ENCODE data around the gene TBCA. TPM values are rescaled to one million over a fixed set of nuclear protein-coding genes. Genes with fewer than 3 reads are reported as not detected.
A peak's percentile ranks its signal among the peaks of the same experiment; 100 is the strongest.
"Not testable (repeated sequence)": the region's sequence is repeated elsewhere in the genome, so short reads cannot be mapped to it uniquely, and the experiment has no call there.

Gene TBCA
- total RNA-seq, 1 donor from 2014 or later: 129 TPM

DNA sequence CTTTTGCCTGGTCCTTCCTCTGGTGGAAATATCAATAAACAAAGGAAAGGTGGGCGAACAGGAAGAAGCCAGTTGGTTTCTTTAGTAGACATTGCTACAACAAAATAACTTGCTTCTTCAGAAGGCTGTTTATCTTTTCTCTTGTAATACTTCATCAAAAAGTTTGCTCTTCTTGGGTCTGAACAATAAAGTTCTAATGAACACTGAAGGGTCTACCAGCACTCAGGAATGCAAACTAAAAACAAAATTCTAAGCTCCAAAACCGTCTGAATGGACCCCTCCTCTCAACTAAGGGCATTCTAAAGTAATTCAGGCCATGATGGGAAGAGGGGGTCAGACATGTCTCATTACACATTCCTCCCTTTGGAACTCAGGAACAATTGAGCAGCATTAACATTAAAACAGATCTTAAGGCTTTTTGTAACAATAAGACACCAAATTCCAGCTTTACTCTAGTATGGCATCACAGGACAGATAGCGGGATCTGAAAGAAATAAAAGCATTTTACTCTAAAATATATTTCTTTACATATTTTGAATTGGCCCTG is 2.3 kb downstream of the TBCA start:
- no peak for DNase-seq (ENCODE audit: low read depth, low spot score)

DNA sequence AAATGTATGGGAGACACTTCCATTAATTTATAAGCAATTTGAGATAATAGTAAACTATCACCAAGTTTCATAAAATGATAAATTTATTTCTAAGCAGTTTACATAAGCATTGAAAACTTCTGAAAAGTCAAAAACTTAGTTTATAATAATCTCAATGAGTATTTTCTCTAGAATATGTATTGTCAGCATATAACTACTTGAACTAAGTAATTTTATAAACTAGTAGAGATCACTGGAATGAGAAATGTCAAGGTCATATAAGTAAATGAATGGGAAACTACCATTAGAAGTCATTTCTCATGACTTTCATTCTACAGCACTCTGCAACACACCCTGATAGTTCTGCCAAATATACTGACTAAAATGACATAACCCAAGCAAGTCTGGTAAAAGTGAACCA is 3.4 kb downstream of the TBCA start:
- DNase-seq (ENCODE audit: low read depth, low spot score): no peak

DNA sequence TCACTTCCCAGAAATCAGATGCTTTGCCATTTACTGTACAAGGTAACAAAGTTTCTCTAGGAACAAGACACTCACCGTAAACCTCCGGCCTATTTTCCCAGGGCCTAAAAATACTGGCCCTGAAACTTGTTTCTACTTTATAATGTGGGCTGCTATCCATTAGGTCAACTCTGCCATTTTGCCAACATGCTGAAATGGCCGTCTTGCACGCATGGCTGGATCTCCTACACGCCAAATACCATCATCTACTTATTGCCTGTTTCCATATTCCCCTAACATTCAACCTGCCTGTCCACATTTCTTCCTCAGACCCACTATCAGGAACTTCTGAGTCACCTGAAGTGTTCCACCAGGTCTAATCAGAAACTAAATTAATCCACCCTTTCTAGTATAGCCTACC is 4.7 kb downstream of the TBCA start:
- DNase-seq (ENCODE audit: low read depth, low spot score): no peak

DNA sequence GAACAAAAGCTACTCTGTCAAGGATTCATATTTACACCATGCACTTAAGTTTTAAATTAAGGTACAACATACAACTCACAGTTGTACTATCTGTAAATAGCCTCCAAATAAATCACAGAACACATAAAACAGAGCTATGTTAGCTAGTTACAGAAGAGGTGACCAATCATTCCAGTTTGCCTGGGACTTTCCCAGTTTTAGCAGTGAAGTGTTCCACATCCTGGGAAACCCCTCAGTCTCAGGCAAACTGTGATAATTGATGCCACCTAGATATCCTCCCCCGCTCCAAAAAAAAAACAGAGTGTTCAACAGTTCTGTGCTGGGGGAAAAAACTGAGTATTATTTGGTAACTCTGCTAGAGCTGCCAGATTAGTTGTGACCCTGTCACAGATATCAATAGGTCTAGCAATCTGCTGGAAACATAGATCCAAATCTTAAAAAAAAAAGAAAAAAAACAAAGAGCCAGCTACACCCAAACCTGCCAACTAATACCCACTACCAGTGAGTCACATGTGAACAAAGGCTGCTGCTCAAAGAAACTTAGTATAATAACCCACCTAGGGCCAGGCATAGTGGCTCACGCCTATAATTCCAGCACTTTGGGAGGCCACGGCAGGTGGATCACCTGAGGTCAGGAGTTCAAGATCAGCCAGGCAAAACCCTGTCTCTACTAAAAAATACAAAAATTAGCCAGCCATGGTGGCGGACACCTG is 5.7 kb downstream of the TBCA start:
- no peak for DNase-seq (ENCODE audit: low read depth, low spot score)

DNA sequence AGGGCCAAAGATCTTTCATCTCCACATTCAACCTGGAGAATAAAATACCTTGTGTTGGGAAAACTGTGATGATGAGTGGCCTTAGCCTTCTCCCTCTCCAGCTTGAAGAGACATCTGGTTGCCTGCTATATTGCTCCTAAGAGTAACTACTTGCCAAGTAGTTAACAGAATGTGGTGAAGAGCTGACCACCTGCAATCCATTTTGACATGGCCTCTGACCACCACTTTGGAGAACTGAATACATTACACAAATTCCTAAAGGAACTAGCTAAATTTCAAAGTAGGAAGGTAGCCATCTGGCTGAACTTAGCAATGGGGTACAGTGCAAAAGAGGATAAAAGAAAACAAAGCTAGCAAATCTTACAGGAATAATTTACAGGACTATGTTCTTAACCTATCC is 7.2 kb downstream of the TBCA start:
- no peak for DNase-seq (ENCODE audit: low read depth, low spot score)

DNA sequence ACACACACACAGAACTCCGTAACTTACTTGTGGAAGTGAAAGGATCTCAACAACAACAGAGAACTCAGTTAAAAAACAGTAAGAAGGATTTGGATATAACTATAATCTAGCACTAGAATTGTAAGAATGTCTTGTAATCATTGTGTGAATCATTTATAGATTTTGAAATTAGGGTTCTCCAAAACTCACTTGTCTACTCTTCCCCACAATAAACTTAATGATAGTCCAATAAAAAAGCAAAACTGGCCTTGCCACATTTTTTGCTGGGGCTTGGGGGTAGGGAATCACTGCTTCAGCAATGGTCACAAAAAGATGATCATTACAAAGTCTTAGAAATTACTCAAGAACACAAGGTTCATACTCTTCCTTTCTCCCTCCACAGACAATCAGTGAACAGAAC is 8.8 kb downstream of the TBCA start:
- DNase-seq (ENCODE audit: low read depth, low spot score): no peak

DNA sequence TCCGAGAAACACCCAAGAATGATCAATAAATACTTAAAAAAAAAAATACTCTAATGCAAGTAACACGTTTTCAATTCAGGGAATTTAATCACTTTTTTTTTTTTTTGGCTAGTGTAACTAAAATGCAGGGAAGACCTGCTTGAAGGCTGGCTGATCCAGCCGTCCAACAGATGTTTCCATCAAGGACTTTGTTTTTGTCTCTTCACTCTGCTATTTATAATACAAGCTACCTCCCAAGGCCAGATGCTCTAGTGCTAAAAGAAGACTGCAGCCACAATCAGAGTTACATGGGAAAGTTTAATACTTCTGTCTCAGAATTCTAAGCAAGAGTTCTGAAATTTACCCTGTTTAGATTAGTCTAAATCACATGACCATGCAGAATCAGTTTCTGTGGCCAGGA is 14.5 kb downstream of the TBCA start:
- DNase-seq (ENCODE audit: low read depth, low spot score): no peak

DNA sequence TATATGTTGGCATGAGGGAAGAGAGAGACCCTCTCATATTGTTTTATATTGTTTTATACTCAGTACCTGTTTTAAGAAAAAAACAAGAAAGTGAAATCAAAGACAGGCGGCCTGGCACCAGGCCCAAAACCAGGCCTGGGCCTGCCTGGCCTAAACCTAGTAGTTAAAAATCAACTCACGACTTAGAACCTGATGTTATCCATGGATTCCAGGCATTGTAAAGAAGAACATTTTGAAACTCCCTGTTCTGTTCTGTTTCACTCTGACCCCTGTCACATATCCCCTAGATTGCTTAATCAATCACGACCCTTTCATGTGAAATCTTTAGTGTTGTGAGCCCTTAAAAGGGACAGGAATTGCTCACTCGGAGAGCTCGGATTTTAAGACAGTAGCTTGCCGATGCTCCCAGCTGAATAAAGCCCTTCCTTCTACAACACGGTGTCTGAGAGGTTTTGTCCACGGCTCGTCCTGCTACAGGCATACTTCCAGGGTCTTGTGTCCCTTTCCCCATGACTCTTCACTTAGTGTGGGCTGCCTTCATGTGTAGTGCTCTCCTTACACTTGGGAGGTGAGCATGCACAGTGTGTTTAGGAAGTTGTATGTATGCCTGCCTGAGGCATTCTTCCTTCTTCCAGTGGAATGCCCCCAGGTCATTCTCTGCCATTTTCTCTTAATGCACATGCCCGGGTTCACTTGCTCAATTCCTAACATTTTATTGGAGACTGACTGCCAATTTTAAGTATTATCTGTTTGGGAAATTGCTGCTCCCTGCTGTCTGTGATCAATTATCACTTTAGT is 17.8 kb downstream of the TBCA start:
- no peak for DNase-seq (ENCODE audit: low read depth, low spot score)

DNA sequence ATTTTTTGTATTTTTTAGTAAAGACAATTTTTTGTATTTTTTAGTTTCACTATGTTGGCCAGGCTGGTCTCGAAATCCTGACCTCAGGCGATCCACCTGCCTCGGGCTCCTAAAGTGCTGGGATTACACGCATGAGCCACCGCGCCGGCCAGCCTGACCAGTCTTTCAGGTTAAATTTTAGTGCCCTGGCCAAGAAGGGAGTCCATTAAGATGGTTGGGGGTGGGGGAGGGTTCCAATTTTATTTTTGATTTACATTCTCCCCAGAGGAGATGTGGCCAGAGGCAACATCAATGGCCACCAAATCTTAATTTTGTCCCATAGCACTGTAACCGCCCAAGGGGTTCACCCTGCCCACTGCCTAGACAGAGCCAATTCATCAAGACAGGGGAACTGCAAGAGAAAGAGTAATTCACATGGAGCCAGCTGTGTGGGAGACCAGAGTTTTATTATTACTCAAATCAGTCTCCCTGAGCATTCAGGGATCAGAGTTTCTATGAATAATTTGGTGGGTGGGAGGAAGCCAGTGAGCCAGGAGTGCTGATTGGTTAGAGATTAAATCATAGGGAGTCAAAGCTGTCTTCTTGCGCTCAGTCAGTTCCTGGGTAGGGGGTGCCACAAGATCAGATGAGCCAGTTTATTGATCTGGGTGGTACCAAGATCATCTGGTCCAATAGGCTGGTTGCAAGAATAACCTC is 24.7 kb downstream of the TBCA start:
- DNase-seq (ENCODE audit: low read depth, low spot score): no peak

DNA sequence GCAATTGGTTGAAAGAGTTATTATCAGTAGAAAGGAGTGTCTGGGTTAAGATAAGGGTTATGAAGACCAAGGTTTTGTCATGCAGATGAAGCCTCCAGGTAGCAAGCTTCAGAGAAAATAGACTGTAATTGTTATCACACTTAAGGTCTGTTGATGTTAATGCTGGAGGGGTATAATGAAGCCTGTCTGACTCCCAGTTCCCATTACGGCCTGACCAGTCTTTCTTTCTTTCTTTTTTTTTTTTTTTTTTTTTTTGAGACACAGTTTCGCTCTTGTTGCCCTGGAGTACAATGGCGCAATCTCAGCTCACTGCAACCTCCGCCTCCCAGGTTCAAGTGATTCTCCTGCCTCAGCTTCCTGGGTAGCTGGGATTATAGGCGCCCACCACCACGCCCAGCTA is 25.2 kb downstream of the TBCA start:
- DNase-seq (ENCODE audit: low read depth, low spot score): not testable (repeated sequence)

DNA sequence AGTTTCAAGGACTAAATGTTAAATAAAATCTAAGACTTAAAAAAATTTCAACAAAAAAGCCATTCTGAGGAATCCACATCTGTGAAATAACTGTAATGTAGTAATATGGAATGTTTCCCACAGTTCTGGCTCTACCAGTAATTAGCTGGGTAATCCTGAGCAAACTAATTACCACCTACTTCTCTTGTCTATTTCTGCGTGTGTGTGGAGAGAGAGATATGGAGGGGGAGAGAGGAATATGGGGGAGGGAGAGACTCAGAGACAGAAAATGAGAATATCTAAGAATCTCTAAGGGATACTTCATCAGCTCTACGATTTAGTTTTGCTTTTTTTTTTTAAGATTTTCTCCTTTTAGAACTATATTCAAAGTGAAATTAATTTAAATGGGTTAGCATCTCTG is 28.0 kb downstream of the TBCA start:
- DNase-seq (ENCODE audit: low read depth, low spot score): no peak

DNA sequence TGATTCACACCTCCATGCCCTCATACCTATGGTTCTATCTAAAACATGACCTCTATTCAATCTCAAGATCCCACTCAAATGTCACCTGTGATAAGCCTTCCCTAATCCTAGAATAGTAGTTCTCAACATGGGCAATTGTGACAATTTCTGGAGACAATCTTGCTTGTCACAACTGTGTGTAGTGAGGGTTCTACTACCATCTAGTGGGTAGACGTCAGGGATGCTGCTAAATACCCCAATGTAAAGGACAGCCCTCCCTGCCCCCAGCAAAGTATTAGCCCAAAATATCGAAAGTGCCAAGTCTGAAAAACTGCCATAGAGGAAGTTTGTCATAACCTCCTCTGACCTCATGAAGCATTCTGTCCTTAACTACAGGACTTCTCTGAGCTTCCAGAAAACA is 32.0 kb downstream of the TBCA start:
- DNase-seq (ENCODE audit: low read depth, low spot score): no peak

DNA sequence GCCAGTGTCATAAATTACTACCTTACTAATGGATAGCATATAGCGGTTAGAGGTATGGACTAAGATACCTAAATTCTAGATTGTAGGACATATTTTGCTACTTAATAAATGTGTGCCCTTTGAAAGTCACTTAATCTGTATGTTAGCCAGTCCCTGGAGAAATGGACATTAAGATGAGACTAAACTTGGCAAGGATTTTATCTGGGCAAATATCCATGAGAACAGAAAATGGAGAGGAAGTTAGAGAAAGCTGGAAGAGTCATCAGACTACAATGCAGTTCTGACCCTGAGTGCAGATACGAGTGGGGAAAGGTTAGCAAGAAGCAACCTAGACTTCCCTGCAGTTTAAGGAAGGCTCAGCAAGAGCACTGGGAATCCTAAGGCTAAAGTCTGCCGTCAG is 33.0 kb downstream of the TBCA start:
- DNase-seq (ENCODE audit: low read depth, low spot score): peak; percentile 36

DNA sequence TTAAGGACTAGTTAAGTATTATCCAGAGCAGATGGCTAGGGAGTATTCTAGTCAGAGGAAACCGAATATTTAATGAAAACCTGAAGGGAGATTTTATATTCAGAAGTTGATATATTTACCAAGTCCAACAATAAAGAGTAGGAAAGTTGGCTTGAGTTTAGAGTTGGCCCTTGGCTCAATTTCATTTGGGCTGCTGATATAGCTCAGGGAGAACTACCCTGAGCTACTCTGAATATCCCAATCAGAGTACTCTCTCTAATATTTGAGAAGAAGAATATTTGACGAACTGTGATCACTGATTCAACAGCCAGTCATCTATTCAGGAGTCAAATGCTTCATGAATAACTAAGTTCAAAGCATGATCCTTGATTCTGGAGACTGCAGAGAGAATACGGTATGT is 34.5 kb downstream of the TBCA start:
- no peak for DNase-seq (ENCODE audit: low read depth, low spot score)

DNA sequence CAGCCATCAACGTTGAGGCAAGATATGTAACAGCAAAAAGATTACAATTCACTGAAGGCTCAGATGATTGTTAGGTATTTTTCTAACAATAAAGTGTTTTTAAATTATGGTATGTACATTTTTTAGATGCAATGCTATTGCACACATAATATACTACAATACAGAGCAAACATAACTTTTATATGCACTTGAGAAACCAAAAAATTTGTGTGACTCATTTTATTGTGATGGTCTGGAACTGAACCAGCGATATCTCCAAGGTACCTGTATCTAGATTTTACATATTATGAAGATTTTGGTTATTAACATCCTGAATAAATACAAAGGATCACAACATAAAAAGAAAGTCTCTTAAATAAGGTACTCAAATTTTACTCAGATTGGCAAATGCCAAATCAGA is 41.3 kb downstream of the TBCA start:
- DNase-seq (ENCODE audit: low read depth, low spot score): no peak

DNA sequence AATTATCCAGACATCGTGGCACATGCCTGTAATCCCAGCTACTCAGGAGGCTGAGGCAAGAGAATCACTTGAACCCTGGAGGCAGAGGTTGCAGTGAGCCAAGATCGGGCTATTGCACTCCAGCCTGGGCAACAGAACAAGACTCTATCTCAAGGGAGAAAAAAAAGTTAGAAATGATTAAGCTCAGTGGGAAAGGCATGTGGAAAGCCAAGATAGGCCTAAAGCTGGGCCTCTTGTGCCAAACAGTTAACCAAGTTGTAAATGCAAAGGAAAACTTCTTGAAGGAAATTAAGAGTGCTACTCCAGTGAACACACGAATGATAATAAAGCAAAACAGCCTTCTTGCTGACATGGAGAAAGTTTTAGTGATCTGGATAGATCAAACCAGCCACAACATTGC is 43.0 kb downstream of the TBCA start:
- no peak for DNase-seq (ENCODE audit: low read depth, low spot score)

DNA sequence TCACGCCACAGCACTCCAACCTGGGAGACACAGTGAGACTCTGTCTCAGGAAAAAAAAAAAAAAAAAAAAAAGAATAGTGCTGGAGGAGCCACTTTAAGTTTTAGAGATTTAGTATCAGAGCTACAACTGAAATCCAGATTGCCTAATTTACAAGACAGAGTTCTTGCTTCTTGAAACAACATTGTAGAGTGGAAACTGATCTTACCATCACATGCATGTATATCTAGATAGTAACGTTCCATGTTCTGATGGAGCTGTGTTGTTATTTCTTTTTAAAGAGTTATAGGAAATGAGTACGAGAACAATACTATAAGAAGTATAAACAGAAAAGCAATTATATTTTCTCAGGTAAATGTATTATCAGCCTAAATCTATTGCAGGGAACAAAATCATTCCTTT is 48.9 kb downstream of the TBCA start:
- no peak for DNase-seq (ENCODE audit: low read depth, low spot score)

DNA sequence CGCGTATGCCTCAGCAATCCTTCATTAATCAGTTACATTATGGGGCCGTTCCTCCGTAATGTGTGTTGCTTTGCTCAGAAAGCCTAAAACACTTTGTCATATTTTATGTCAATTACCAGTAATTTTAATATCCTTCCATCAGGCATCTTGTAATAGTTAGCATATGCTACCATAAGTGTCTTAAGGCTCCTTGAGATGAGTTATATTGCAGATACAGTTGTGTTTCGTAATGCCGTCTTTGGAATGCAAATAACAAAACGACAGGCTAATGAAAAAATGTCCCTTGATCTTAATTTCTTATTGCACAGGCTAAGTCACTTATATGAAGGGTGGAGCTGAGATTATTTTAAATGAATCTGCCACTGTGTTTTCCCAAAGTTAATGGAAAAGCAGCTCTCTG is 50.5 kb downstream of the TBCA start:
- no peak for DNase-seq (ENCODE audit: low read depth, low spot score)

DNA sequence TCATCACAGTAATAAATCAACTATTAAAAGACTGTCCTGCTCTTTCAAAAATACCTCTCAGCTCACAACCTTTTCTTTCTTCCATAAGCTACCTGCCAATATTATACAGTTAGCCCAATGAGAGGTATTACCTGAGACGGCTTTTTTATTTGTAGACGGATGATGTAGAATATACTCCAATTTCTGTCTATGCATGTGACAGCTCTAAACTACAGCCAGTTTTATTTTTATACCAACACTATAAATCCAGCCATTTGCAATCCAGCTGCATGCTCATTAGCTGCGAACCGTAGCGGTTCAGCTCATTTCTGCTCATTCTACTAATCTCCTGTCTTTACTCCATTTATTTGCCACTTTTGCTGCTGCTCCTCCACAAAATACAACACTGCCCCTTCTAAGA is 51.2 kb downstream of the TBCA start:
- DNase-seq (ENCODE audit: low read depth, low spot score): no peak

DNA sequence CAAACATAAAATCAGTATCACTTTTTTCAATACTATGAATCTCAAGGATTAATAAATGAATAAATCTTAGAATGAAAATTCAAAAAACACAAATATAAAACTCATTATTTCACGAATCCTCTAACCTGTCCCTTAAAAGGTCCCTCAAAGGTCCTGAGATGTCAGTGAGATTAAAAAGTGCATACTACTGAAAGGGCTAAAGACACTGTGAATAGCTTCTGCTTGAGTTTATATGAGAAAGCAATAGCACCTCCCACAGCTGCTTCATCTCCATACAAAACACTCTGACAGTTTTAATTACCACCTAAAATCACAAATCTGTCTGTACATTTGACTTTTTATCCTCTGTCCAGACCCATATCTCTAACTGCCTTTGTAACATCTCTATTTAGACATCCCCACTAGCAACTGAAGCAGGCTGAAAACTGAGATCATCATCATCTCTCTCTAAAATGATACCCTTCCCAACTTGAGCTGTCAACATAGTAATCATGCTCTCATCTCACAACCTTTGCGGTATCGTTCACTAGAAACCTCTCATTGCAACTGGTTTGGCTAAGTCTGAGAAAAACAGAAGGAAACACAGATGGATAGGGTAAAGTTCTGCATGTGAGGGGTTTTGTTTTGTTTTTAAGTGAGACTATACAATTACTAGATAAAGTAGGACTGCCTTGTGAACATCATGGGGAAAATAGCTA is 56.3 kb downstream of the TBCA start:
- no peak for DNase-seq (ENCODE audit: low read depth, low spot score)

DNA sequence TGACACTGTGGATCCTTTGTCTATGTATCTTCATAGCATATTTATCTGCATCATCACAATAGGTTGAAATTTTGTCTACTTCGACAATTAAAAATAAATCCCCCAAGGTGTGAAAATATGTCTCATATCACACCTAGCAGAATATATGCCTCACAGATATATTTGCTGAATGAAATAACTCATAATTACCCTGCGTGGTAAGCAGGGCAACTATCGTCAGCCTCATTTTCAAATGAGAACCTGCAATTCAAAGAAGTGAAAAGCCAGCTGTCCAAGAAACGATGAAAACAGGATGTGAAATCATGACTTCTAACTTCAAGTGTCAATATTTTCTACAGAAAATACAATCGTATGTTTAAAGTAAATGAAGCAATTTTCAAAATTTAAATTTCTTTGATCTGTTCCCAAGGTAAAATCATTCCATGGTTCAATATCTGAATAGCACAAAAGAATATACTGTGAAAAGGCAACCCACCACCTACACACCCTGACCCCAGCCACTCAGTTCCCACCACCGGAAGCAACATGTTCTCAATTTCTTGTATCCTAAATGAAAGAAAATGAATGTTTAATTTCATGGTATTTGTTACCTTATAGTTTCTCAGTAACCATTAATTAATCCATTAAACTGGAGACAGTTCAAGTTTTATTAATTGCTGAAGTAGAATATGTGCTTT is 57.1 kb downstream of the TBCA start:
- no peak for DNase-seq (ENCODE audit: low read depth, low spot score)

Measured in pulmonary artery endothelial cell (primary cell).